ENCODE results near the gene SMU1. TPM values are rescaled to one million over a fixed set of nuclear protein-coding genes. Genes with fewer than 3 reads are reported as not detected.
"Not testable (repeated sequence)": the region's sequence is repeated elsewhere in the genome, so short reads cannot be mapped to it uniquely, and the experiment has no call there.

Gene SMU1
- total RNA-seq, 2 donors from 2014 or later: 5.6 to 8.6 TPM

DNA sequence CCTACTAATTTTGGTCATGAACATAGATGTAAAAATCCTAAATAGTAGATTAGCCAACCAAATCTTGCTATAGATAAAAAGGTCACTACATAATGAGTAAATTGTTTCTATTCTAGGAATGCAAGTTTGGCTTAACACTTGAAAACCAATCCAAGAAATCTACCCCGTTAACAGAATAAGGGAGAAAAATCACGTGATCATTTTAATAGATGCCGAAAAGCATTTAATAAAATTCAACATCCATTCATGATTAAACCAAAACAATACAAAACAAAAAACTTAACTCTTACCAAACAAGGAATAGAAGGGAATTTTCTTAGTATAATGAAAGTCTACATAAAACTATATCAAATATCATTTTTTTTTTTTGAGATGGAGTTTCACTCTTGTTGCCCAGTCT lies 20.7 kb upstream of the SMU1 start:
- no peaks in the 10 kb centered on the region for H3K27me3 ChIP-seq
- DNase-seq (no peak), ATAC-seq (no peak)
- H3K4me1 ChIP-seq: no peaks in the 10 kb centered on the region
- H3K27ac ChIP-seq: no peak overlapping the region
- no peaks in the 10 kb centered on the region for H3K36me3 ChIP-seq (replicated peaks in 1 of 2; ENCODE audit: insufficient read depth in 1 of 2, low read depth in 2 of 2)
- TF ChIP-seq POLR2A (IDR thresholded peaks at IDR 0.05): no peak
- no peak for TF ChIP-seq CTCF (IDR thresholded peaks at IDR 0.05)
- no peaks in the 10 kb centered on the region for H3K9me3 ChIP-seq
- WGBS, 2 donors: 78 to 80% methylated on average over 3 of the region's 3 CpGs
- intact Hi-C loops (cut with DNase I): no loop called here
- no peak overlapping the region for H3K4me3 ChIP-seq

DNA sequence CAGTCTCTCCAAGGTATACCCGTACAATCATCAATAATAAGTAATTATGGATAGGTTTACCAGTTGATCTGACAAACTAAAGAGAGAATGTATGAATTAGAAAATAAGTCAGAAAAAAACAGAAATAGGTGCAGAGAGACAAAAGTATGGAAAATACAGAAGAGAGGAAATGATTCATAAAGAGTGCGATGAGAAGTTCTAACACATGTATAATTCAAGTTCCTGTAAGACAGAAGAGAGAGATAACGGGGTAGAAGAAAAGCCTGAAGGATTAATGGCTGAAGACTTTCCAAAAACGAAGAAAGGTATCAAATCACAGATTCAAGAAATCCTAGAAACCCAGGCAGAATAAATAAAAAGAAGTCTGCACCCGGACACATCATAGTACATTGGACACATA lies 16.2 kb upstream of the SMU1 start:
- Histone ChIP-seq H3K27me3 (no peaks in the 10 kb centered on the region), H3K27ac (no peak overlapping the region), H3K36me3 (replicated peaks in 1 of 2; ENCODE audit: insufficient read depth in 1 of 2, low read depth in 2 of 2) (no peaks in the 10 kb centered on the region), H3K4me1 (no peaks in the 10 kb centered on the region), H3K9me3 (no peaks in the 10 kb centered on the region), H3K4me3 (no peak overlapping the region)
- no peak for ATAC-seq
- WGBS, 2 donors: 59 to 66% methylated on average over 5 of the region's 5 CpGs
- TF ChIP-seq CTCF (IDR thresholded peaks at IDR 0.05) (no peak), POLR2A (IDR thresholded peaks at IDR 0.05) (no peak)
- intact Hi-C loops (cut with DNase I): no loop called here
- DNase-seq: no peak

DNA sequence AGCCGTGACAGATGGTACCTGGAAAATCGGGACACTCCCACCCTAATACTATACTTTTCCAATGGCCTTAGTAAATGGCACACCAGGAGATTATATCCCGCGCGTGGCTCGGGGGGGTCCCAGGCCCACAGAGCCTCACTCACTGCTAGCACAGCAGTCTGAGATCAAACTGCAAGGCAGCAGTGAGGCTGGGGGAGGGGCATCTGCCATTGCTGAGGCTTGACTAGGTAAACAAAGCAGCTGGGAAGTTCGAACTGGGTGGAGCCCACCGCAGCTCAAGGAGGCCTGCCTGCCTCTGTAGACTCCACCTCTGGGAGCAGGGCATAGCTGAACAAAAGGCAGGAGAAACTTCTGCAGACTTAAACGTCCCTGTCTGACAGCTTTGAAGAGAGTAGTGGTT lies 9.2 kb upstream of the SMU1 start:
- 35 to 76% methylated on average over 2 to 9 of the region's 9 CpGs for WGBS, 2 donors
- H3K36me3 ChIP-seq (replicated peaks in 1 of 2; ENCODE audit: insufficient read depth in 1 of 2, low read depth in 2 of 2); H3K27ac ChIP-seq; H3K27me3 ChIP-seq; H3K4me1 ChIP-seq; intact Hi-C loops (cut with DNase I); DNase-seq; ATAC-seq; H3K9me3 ChIP-seq; H3K4me3 ChIP-seq: not testable (repeated sequence)

DNA sequence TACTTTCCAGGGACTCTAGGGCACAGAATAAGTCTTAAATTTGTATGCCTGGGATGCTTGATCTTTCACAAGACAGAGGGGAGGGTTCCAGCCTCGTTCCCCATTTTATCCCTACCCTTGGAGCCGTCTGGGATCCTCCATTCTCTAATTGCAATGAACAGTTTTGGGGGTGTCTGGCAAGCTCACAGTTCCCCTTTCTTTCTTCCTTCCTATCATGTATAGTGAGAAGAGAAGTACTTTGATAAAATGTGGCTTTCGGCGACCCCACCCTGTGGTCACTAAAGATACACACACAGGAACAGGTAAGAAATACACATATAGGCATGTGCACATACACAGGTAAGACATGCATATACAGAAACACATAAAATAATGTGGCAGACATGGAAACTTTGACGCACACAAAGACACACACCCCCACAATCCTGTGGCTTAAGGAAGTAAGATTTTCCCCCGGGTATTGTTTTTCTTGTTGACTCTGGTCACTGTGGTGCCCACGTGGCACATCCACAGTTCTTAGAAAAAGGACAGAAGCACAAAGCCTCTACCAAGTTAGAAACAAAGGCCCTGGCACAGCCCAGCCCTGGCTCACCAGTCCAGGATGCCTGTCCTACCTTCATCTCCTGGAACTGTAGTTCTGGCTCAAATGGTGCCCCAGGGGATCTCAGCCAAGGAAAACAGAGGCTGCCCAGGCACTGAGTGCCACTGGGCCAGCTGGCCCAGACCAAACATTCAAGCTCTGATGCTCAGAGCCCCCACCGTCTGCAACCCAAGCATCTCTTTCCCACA lies 6.3 kb upstream of the SMU1 start:
- ATAC-seq: no peak

DNA sequence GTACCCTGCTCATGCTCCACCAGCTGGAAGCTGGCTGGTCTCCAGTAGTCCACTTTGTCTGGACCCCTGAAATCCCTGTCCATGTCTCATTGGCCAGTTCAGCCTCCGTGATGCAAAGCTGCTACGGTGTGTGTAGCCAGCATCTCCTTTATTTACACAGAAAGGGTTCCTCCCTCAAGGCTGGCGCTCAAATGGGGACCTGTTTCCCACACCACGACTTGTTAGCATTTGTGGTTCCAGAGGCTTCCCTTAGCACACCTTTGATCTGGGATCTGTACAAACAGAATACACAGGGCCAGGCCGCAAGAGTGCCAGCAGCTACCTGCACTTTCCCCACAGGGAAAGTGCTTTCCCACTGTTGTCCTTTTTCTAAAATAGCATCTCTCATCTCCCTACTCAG lies 5.7 kb upstream of the SMU1 start:
- ATAC-seq (no peak), DNase-seq (no peak)
- H3K4me3 ChIP-seq: no peak overlapping the region
- H3K9me3 ChIP-seq: no peaks in the 10 kb centered on the region
- H3K27ac ChIP-seq: no peak overlapping the region
- TF ChIP-seq CTCF (IDR thresholded peaks at IDR 0.05) (no peak), POLR2A (IDR thresholded peaks at IDR 0.05) (no peak)
- 56 to 69% methylated on average over 5 of the region's 5 CpGs for WGBS, 2 donors
- H3K36me3 ChIP-seq (replicated peaks in 1 of 2; ENCODE audit: insufficient read depth in 1 of 2, low read depth in 2 of 2): no peaks in the 10 kb centered on the region
- H3K27me3 ChIP-seq: no peaks in the 10 kb centered on the region
- peaks cover 10% of the 10 kb centered on the region for H3K4me1 ChIP-seq
- intact Hi-C loops (cut with DNase I): loop anchor here (5.0 kb wide), 1 partner anchor 140 kb away; no protein-coding TSS in a partner anchor

More for the DNA sequence above, 6.3 kb upstream of the SMU1 start:
- Histone ChIP-seq H3K27me3 (no peaks in the 10 kb centered on the region), H3K4me1 (peaks cover 10% of the 10 kb centered on the region), H3K27ac (no peak overlapping the region), H3K36me3 (replicated peaks in 1 of 2; ENCODE audit: insufficient read depth in 1 of 2, low read depth in 2 of 2) (no peaks in the 10 kb centered on the region), H3K4me3 (no peak overlapping the region), H3K9me3 (no peaks in the 10 kb centered on the region)
- 34 to 58% methylated on average over 8 of the region's 8 CpGs for WGBS, 2 donors
- TF ChIP-seq CTCF (IDR thresholded peaks at IDR 0.05) (no peak), POLR2A (IDR thresholded peaks at IDR 0.05) (no peak)
- DNase-seq: no peak
- intact Hi-C loops (cut with DNase I): loop anchor here (5.0 kb wide), 1 partner anchor 140 kb away; no protein-coding TSS in a partner anchor
